Hepatocyte (in vitro differentiated cells): ENCODE measurements around the gene CLDN19. TPM values are rescaled to one million over a fixed set of nuclear protein-coding genes. Genes with fewer than 3 reads are reported as not detected.

ENCODE experiments used
- DNase-seq: peaks from one replicate; pipeline ENCODE4 v3.0.0-alpha.2; 2016; ENCODE audit warnings: low spot score
- H2AFZ ChIP-seq: fragments of 200-600 bp; sonication (generic); 2 replicates; pipeline ENCODE4 v1.6.0; 2016; ENCODE audit warnings: antibody characterized with exemption, mild to moderate bottlenecking
- H3K27ac ChIP-seq: fragments of 200-600 bp; sonication (generic); 2 replicates; pipeline ENCODE4 v1.5.1; 2016; ENCODE audit warnings: mild to moderate bottlenecking
- H3K27me3 ChIP-seq: fragments of 200-600 bp; sonication (generic); 2 replicates; pipeline ENCODE4 v1.6.1; 2016
- H3K36me3 ChIP-seq: fragments of 200-600 bp; sonication (generic); replicated peaks from 2 replicates; pipeline ENCODE4 v1.5.1; 2016; ENCODE audit warnings: low read depth; ENCODE audit not compliant: insufficient read depth
- H3K4me1 ChIP-seq: fragments of 200-600 bp; sonication (generic); 2 replicates; pipeline ENCODE4 v1.5.1; 2016; ENCODE audit warnings: mild to moderate bottlenecking, moderate library complexity; ENCODE audit not compliant: insufficient read depth
- H3K4me2 ChIP-seq: fragments of 200-600 bp; sonication (generic); 2 replicates; pipeline ENCODE4 v1.6.0; 2016
- H3K4me3 ChIP-seq: fragments of 200-600 bp; sonication (generic); 2 replicates; pipeline ENCODE4 v1.5.1; 2016; ENCODE audit warnings: mild to moderate bottlenecking
- H3K79me2 ChIP-seq: fragments of 200-600 bp; sonication (generic); 2 replicates; pipeline ENCODE4 v1.6.0; 2017; ENCODE audit warnings: mild to moderate bottlenecking
- H3K9me2 ChIP-seq: fragments of 200-600 bp; sonication (generic); replicated peaks from 2 replicates; pipeline ENCODE4 v1.6.0; 2017; ENCODE audit warnings: mild to moderate bottlenecking; ENCODE audit not compliant: insufficient read depth
- H3K9me3 ChIP-seq: fragments of 200-600 bp; sonication (generic); 2 replicates; pipeline ENCODE4 v1.5.1; 2016; ENCODE audit warnings: low read depth, mild to moderate bottlenecking
- H4K20me1 ChIP-seq: fragments of 200-600 bp; sonication (generic); 2 replicates; pipeline ENCODE4 v1.6.0; 2016; ENCODE audit warnings: mild to moderate bottlenecking; ENCODE audit not compliant: insufficient read depth, poor library complexity, severe bottlenecking
- EZH2 ChIP-seq: fragments of 200-600 bp; sonication (generic); IDR thresholded peaks from 2 replicates; pipeline ENCODE4 v1.6.1; 2016; ENCODE audit warnings: antibody characterized with exemption, mild to moderate bottlenecking, borderline replicate concordance
- EZH2phosphoT487 ChIP-seq: fragments of 200-600 bp; sonication (generic); IDR thresholded peaks from one replicate; pipeline ENCODE4 v1.6.1; 2018; ENCODE audit warnings: antibody characterized with exemption, mild to moderate bottlenecking, low read depth, moderate library complexity; ENCODE audit not compliant: unreplicated experiment, severe bottlenecking
- WGBS: methylation state at CpG from one replicate; pipeline ENCODE4 v1.1.6; 2016; ENCODE audit warnings: low lambda C conversion rate; ENCODE audit errors: missing lambda C conversion rate; 5-methylcytosine and 5-hydroxymethylcytosine counted together
- polyA plus RNA-seq: library from polyadenylated mRNA; unstranded; fragments of >200 nt; fragmentation: Nextera tagmentation; extraction: Ambion mirVana; gene quantifications from 2 replicates; pipeline ENCODE4 v1.2.1, GENCODE V29; 2016
- total RNA-seq: library from RNA; depleted of rRNA; stranded (reverse); fragments of >200 nt; gene quantifications from 2 replicates; pipeline ENCODE4 v1.2.3, GENCODE V29; 2014
- TF ChIP-seq, protein P1 (sequence below): fragments of 200-600 bp; sonication (generic); IDR thresholded peaks from 2 replicates; pipeline ENCODE4 v1.5.1; 2016; ENCODE audit warnings: antibody characterized with exemption, mild to moderate bottlenecking; ENCODE audit not compliant: poor library complexity

CLDN19 gene
- total and polyA plus RNA-seq, 2 experiments from 2014 or later: 4.5 to 6.9 TPM

DNA sequence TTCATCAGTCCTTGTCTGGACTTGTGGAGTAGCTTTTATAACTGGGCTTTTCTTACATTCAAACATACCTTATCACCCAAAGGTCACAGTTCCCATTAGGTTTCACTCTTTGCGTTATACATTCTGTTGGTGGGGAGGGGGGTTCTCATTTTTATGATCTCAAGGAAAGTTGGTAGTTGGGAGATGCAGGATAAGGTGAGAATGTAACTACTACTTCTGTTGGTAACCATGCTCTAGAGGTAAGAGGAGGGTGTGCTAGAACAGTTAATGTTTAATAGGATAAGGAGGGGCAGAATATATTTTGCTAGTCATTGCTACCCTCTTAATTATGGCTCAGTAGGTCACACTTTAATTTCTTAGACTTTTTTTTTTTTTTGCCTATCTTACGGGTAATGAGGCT, 47.1 kb downstream of the CLDN19 start:
- no peaks in the 10 kb centered on the region for H3K9me2 ChIP-seq
- peak overlapping the region; percentile 68 for H3K4me2 ChIP-seq
- no peak overlapping the region for H2AFZ ChIP-seq
- peaks cover 98% of the 10 kb centered on the region for H3K79me2 ChIP-seq
- no peak overlapping the region for H3K4me3 ChIP-seq
- DNase-seq: no peak
- TF ChIP-seq EZH2phosphoT487: no peak
- TF ChIP-seq EZH2: no peak
- TF ChIP-seq, protein P1, sequence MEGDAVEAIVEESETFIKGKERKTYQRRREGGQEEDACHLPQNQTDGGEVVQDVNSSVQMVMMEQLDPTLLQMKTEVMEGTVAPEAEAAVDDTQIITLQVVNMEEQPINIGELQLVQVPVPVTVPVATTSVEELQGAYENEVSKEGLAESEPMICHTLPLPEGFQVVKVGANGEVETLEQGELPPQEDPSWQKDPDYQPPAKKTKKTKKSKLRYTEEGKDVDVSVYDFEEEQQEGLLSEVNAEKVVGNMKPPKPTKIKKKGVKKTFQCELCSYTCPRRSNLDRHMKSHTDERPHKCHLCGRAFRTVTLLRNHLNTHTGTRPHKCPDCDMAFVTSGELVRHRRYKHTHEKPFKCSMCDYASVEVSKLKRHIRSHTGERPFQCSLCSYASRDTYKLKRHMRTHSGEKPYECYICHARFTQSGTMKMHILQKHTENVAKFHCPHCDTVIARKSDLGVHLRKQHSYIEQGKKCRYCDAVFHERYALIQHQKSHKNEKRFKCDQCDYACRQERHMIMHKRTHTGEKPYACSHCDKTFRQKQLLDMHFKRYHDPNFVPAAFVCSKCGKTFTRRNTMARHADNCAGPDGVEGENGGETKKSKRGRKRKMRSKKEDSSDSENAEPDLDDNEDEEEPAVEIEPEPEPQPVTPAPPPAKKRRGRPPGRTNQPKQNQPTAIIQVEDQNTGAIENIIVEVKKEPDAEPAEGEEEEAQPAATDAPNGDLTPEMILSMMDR: no peak
- 71% methylated on average over 2 of the region's 2 CpGs for WGBS
- no peaks in the 10 kb centered on the region for H3K36me3 ChIP-seq
- peak overlapping the region; percentile 85 for H3K27ac ChIP-seq
- peaks cover 76% of the 10 kb centered on the region for H4K20me1 ChIP-seq
- H3K27me3 ChIP-seq: no peaks in the 10 kb centered on the region
- peaks cover 46% of the 10 kb centered on the region for H3K4me1 ChIP-seq
- H3K9me3 ChIP-seq: no peaks in the 10 kb centered on the region

DNA sequence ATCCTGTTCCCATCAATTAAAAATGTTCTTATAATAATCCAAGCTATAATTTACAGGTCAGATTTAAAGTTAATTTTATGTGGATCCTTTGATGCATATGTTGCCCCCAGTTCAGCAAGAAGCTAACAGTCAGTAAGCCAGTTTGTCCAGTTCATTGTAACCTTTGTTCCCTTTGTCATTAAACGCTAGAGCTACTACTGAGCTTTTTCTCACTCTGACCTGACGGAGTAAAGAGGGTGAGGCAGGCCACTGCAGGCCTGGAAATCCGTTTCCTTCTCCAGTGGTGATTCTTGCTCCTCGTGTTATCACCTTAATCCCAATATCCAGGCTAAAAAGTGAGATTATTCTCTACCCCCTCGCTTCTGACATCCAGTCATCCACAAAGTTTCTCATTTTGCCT, 47.6 kb downstream of the CLDN19 start:
- Histone ChIP-seq H3K4me2 (peak overlapping the region; percentile 68), H2AFZ (no peak overlapping the region), H3K9me2 (no peaks in the 10 kb centered on the region), H4K20me1 (peaks cover 81% of the 10 kb centered on the region), H3K27ac (peak overlapping the region; percentile 85), H3K4me1 (peaks cover 46% of the 10 kb centered on the region), H3K79me2 (peaks cover 98% of the 10 kb centered on the region), H3K36me3 (no peaks in the 10 kb centered on the region), H3K9me3 (no peaks in the 10 kb centered on the region), H3K27me3 (no peaks in the 10 kb centered on the region), H3K4me3 (no peak overlapping the region)
- WGBS: 39% methylated on average over 5 of the region's 5 CpGs
- TF ChIP-seq, protein P1: no peak
- TF ChIP-seq EZH2: no peak
- TF ChIP-seq EZH2phosphoT487: no peak
- peak; percentile 52 for DNase-seq

DNA sequence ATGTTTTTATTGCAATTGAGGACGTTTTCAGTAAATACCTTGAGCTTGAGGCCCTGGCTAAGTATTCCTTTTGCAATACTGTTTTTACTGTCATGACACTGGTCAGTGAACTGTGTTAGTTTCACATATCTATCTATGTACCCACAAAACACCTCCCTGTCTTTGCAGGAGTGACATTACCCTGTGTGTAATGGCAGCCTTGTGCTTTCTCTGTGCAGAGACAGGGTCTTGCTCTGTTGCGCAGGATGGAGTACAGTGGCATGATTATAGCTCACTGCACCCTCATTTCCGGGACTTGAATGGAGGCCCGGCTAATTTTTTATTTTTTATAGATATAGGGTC, 48.9 kb downstream of the CLDN19 start:
- no peak overlapping the region for H2AFZ ChIP-seq
- H4K20me1 ChIP-seq: peaks cover 94% of the 10 kb centered on the region
- H3K36me3 ChIP-seq: no peaks in the 10 kb centered on the region
- no peaks in the 10 kb centered on the region for H3K9me2 ChIP-seq
- peak overlapping the region; percentile 14 for H3K27ac ChIP-seq
- WGBS: 85% methylated on average over 4 of the region's 4 CpGs
- H3K4me3 ChIP-seq: no peak overlapping the region
- DNase-seq: no peak
- H3K27me3 ChIP-seq: no peaks in the 10 kb centered on the region
- H3K4me2 ChIP-seq: peak overlapping the region; percentile 68
- TF ChIP-seq, protein P1: no peak
- no peak for TF ChIP-seq EZH2
- no peak for TF ChIP-seq EZH2phosphoT487
- H3K9me3 ChIP-seq: no peaks in the 10 kb centered on the region
- H3K79me2 ChIP-seq: peaks cover 100% of the 10 kb centered on the region
- peaks cover 54% of the 10 kb centered on the region for H3K4me1 ChIP-seq
